GM19455 (cell line): ENCODE results near the gene TIAM1.

ENCODE experiments used
- ATAC-seq: cut with Tn5 transposase; IDR thresholded peaks from one replicate; pipeline ENCODE4 v1.9.1; 2021; ENCODE audit not compliant: unreplicated experiment

The TIAM1 gene

DNA sequence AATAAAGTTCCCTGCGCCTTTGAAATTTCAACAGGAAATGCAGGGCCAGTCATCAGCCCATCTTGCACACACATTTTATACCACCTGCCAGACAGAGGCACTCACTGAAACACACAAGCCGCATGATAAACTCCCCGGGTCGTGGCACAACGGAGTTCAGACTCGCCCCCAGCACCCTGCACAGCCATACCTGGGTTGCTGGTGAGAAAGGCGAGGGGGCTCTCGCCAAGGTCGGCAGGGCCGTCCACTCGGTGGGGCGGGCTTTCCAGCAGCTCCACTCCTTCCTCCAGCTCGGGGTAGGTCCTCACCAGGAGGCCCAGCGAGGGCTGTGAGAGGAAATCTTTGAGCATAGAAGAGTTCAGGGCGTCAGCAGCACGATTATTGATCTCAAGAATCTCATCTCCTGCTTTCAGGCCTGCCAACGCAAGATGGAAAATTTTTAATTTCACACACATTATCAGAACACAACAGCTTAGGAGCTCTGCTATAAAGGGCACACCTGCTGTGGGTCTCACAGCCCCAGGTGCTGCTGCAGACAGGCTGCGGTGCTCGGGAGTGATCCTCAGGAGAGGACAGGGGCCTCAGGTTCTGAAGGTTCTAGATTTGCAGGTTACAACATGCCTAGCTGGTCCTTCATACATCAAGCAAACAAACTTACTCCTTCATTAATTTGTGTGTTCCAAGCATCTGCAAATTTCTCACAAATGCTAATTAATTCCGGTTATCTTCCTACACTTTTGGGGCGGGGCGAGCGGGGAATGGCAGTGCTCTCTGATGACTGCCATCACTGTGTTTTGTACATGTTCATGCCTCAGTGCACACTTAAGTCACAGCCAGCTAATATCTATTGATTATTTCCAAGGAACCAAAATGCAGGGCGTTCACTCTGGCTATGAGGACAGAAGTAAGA is 161.6 kb downstream of the TIAM1 start:
- no peak for ATAC-seq

- no peak for ATAC-seq
Observed at GRCh38 chr21:31181082-31181750, 162.8 kb downstream of the TIAM1 start.

DNA sequence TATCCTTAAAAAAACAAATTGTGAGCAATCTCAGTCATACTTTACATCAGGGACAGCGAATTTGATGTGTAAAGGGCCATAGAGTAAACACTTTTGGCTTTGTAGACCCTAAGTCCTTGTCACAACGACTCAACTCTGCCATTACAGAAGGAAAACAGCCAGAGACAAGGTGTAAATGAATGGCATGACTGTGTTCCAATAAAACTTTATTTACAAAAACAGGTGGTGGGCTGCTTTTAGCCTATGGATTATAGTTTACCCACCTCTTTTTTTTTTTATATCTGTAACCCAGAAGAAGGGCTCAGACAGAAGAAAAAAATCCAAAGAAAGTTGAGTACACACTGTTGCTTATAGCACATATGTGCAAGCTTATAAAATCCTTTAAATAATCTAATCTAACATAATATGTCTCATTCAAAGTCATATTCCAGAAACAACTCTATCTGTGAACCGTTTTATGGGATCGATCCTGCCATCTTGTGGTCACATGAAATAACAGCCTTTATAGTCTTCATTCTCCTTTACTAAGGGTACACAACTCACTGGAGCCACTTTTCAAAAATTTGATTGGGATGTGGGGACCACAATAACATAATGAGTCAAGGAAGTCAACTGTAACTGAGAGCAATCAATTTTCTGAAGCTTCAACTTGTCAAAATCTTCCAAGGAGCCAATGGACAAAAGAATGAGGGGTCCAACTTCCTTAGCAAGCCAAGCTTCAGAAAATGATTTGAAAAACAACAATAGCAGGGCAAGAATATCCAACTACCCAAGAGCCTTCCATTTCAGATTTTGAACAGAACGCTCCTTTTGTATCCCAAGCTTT is 163.6 kb downstream of the TIAM1 start:
- no peak for ATAC-seq

DNA sequence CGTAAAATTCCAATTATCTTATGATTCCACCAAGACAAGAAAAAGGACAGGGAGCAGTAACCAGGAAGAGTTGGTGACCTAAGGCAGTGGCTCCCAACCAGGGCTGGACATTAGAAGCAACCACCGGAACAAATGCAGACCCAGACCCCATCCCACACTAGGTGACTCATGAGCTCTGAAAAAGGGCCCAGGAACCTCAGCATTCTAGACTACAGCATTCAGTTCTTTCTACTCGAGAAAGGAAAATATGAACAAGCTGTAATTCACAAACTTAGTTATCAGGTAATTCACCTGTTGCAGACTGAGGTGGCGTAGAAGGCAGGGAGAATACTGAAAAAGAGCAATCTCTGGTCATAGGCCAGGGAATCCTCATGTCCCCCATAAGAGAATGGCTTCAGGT is 167.3 kb downstream of the TIAM1 start:
- no peak for ATAC-seq

DNA sequence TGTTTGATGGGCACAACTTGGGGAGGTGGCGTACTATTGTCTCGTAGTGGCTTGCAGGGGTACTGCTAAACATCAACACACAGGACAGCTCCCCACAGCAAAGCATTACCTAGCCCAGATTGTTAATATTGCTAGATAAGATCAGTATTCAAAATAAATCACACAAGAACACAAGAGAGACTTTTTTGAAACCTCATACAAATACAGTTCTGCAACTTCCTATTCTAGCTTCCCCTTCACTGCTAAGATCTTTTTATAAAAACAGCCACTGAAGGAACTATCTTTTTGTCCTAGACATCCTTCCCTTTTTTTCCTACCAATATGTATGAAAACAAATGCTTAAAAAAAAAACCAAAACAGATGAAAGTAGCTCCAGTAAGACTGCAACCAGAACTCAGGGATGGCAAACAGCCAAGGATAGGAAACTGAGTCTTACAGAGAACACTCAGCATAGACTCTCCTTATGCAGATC is 167.9 kb downstream of the TIAM1 start:
- no peak for ATAC-seq

DNA sequence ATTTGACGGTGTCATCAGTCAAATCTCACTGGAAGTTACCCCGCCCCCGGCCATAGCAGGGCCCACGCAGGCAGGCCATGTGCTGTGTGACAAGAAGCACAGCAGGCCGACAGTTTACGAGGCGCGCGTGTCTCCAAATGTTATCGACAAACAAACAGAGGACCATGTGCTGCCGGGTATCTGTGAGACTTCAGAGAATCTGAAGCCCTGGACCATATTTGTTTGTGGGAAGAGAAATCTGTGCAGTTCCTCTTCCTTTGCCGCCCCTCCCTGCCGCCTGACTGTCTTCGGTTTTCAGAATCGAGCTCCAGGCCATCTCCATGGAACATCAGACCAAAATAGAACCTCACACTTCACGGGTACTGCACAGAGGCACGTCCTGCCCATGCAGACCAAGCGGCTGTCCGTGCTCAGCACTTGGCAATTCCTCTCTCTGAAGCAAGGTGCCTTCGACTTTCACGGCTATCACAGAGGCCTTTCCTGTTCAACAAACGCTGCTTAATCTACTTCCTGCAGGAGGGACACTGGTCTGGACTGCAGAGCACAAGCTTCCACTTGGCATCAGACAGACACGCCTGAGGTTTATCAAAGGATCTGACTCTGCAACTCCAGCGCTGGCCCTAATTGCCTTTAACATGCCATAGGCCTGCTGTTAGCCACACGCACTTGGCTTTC is 170.0 kb downstream of the TIAM1 start:
- ATAC-seq: no peak

DNA sequence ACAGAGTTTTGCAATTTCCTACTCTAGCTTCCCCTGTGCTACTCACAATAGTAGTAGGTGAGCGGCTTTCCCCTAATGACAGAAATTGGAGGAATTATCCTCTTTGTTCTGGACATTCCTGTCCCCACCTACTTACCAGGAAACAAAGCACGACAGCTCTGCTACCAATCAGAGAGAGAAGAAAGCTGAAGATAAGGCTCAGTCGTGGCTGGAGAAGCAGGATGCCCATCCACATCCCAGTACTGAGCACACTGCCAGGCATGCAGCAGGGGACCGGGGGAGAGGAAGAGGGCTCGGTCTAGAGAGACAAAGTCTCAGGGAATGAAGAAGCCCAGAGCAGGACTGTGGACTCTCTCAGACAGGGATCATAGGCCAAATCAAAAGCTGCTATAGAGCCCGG is 171.7 kb downstream of the TIAM1 start:
- no peak for ATAC-seq

DNA sequence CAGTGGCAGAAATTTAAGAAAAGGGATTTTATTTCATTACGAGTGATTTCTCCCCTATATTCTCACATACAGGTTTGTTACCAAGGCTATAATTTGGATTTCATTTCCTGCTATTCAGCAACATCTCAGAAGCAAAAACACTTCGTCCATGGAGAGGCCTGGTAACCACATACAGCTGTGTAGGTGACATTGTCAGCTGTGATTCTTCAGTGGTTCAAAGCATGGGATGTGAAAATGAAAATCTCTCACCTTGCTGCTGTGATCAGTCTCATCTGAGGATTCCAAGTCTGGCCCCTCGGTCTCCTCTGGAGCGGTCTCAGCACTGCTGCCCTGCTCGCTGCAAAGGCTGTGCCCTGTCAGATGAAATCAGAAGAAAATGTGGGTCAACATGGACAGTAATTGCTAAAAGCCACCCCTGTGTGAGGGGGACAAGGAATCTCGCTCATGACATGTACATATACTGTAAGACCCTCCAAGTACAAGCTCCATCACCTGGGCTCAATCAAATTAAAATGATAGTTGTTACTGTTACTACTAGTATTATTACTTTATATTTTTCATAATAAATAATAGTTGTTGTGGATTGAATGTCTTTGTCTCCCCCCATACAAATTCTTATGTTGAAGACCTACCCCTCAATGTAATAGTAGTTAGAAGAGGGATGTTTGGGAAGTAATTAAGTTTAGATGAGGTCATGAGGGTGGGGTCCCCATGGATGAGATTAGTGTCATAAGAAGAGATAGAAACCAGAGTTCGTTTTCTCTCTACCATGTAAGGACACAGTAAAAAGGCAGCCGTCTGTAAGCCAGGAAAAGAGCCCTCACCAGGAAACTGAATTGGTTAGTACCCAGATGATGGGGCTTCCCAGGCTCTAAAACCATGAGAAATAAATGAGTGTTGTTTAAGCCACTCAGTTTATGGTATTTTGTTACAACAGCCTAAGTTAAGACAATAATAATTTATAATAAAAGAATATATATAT is 179.1 kb downstream of the TIAM1 start:
- no peak for ATAC-seq

- ATAC-seq: no peak
Observed at GRCh38 chr21:31162827-31163226, 181.2 kb downstream of the TIAM1 start.

DNA sequence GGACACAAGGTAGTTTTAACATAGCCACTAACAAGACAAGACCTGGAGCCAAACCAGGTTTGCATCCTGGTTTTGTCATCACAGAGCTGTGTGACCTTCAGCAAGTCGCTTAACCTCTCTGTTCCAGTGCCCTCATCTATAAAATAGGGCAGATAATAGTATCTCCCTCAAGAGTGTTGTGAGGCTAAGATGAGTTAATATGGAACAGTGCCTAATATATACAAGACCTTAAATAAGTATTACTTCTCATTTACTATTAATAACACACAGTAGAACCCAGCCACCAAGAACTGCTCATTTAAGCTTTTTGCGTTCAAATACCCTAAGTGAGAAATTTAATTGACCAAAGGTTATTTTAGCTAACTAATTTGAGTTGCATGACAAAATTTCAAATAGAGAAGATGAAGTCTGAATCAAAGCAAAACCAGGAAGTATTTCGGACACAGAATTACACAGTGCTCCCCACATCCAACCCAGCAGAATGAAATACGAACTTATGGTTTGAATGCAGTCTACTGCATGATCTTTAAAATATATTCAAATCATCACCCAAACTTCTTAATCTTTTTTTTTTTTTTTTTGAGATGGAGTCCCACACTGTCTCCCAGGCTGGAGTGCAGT is 181.9 kb downstream of the TIAM1 start:
- no peak for ATAC-seq

DNA sequence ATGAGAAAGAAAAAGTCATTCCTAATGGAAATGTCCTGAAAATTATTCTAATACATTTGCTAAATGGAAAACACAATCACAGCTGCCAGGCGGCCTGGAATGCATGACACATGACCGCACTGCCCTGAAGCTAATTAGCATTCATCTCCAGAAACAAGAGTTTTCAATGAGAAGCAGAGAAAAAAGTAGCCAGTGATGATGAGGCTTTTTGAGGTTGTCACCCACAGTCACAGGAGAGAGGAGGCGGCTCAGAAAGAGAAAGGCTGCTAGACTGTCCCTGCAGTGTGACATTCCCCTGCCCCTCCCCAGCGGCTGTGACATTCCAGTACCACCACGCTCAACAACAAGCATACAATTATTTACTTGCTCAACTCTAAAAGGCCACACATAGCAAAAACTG is 182.9 kb downstream of the TIAM1 start:
- ATAC-seq: no peak

- no peak for ATAC-seq
Observed at GRCh38 chr21:31159808-31160207, 184.3 kb downstream of the TIAM1 start.

DNA sequence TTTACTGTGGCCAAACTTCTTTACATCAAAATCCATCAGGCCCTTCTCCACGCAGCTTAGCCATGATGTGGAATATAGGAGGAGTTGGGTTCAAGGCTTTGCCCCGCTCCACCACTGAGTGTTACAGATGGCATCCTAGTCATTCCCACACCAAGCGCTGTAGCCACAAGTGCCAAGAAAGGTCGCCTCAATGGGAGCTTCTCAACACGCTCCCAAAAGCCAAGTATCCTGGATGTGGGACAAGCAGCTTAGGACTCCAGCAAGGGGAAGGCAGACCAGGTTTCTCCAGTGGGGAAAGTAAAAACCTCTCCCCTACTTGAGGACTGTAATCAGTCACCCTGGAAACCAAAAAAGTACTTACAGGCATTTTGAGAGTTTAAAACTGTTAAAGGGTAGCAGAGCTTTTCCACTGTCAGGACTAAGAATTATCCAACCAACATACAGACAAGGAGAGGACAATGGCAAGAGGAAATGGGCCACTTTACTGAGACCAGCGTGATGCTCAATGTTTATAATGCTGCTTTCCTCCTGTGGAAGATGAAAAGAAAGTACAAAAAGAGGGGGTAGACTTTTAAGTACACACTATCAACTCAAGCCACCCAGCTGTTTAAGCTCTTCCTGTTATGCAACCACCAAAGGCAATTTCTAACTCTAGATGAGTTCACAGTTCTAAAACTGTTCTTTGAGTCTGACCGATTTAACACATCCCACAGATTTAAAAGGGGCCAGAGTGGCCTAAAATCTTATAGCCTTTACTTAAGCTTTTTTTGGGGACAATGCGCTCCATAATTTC is 185.1 kb downstream of the TIAM1 start:
- ATAC-seq: no peak

- ATAC-seq: no peak
Observed at GRCh38 chr21:31157756-31158155, 186.3 kb downstream of the TIAM1 start.

GRCh38 chr21:31156662-31157061 is 187.4 kb downstream of the TIAM1 start:
- ATAC-seq: no peak

- no peak for ATAC-seq
Observed at GRCh38 chr21:31156169-31156568, 187.9 kb downstream of the TIAM1 start.

DNA sequence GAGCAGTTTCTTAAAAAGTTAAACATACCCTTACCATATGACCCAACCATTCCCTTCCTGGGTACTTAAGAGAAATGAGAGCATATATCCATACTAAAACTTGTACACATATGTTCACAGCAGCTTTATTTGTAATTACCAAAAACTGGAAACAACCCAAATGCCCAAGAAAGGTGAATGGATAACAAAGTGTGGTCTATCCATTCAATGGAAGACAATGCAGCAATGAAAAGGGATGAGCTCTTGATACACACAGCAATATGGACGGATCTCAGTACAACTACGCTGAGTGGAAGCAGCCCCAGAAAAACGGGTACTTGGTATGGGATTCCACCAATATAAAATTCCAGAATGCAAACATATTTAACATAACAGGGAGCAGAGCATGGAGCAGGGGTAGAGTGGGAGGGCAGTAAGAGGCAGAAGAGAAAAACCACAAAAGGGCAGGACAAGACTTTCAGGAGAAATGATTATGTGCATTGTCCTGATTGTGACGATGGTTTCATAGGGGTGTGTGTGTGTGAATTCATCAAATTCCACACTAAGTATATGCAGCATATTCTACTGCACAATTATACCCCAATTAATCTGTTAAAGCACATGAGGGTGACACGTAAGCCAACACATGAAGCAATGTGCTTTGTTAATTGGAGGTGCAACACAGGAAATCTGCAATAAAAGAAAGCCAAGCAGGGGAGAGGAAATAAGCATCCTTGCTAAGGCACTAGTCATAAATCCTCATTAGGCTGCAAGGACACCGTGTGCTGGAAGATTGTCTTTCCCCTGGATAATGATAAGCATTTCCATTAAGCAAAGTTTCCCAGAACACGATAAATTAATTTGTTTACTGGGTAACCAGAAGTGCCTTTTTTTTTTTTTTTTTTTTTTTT is 192.7 kb downstream of the TIAM1 start:
- no peak for ATAC-seq
